ENCODE data around the gene CEBPB.

CEBPB gene

DNA sequence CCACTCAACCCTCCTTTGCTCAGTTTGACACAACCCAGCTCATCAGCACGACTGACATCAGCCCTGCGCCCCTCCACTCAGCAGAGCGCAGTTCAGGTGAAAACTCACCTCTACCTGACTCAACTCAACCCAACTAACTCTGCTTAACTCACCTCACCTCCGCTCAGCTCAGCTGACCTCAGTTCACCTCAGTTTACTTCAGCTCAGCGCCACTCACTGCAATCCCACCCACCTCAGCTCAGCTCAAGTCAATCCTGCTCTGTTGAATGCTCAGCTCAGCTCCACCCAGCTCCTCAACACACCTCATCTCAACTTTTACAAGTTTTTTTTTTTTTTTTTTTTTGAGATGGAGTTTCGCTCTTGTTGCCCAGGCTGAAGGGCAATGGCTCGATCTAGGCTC, 39.6 kb downstream of the CEBPB start:
- DNase-seq (ENCODE audit: low read depth), result no peak

GRCh38 chr20:50230871-50231560, 40.4 kb downstream of the CEBPB start:
- DNase-seq (ENCODE audit: low read depth), result no peak

- DNase-seq (ENCODE audit: low read depth), result no peak
These were observed 41.2 kb downstream of the CEBPB start for GRCh38 chr20:50231854-50232253.

- no peak for DNase-seq (ENCODE audit: low read depth)
These were observed 42.2 kb downstream of the CEBPB start for GRCh38 chr20:50232651-50233324.

DNA sequence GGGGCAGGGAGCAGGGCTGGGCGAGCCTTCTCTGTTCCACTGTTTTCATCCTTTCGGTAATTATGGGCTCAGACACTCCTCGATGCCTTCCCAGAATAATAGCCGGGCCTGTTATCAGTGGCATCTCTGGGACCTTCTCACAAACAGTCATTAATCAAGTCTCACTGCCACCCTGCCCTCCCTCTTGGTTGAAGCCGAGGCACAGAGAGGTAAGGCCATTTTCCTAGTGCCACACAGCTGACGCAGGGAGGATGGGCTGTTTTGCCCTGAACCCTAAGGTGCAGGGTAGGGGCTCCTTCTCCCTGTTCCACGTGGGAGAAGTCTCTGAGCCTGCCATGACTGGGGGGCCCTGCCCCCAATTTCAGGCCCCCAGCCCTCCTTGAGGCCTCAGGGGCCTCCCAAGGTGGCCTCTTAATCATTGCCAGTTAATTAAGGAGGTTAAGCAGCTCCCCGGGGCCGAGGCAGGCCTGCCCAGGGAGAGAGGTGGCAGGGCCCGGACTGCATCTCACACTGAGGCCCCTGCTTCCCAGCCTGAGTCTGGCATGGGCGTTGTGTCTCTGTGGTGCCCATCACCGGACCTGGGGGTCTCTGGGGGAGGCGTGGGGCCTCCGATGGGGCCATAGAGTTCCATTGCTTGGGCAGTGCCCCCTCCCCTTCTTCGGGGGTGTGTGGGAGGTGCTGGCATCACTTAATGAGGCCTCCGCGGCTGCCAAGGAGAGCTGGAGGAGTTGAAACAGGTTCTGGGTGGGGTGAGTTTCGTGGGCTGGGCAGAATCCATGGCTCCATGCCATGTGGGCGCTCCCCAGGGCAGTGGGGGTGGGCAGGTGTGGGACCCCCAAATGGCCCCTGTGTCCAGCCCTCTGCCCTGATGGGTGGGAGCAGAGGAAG, 42.9 kb downstream of the CEBPB start:
- no peak for DNase-seq (ENCODE audit: low read depth)

GRCh38 chr20:50234288-50234687, 43.7 kb downstream of the CEBPB start:
- DNase-seq (ENCODE audit: low read depth), result no peak

DNA sequence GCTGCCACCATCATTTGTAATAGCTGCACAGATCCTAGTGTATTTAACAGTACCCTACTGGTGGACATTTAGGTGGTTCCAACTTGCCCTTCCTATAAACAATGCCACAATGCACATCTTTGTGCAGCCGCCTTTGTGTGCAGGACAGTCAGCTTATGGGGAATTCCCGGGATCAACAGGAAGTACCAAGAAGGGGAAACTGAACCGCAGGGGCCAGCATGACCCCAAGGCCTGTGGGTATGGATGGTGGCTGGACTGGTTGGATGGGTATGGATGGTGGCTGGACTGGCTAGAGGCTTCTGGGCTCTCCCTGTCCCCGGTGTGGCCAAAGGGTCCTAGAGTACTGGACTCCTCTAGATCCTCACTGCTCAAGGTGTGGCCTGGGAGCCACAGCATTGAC, 46.7 kb downstream of the CEBPB start:
- no peak for DNase-seq (ENCODE audit: low read depth)

DNA sequence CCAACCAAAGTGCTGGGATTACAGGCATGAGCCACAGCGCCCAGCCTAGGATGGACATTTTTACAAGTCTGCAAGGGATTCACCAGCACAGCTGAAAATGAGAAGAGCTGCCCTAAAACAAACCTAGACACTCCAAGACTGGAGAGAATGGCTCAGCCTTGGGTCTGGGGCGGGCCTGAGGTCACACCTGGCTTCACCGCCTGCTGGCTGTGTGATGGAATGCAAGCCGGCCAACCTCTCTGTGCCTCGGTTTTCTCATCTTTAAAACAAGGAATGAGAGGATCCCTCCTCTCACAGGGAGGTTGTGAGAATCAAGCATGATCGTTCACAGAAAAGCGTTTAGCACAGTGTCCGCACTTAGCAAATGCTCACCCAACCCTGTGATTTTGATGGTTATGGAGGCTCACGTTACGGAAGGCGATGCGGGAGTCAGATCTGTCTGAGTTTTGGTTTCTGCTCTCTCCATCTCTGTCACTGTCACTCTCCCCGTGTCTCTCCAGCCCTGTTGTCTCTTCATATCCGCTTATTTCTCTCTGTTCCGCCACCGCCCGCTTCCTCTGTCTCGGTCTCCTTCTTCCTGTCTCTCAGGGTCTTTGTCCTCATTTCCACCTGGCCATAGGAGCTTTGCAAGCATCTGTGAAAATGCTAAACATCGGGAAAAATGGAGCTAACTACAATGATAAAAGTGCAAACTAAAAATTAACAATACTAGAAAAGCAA, 47.6 kb downstream of the CEBPB start:
- DNase-seq (ENCODE audit: low read depth), result no peak

DNA sequence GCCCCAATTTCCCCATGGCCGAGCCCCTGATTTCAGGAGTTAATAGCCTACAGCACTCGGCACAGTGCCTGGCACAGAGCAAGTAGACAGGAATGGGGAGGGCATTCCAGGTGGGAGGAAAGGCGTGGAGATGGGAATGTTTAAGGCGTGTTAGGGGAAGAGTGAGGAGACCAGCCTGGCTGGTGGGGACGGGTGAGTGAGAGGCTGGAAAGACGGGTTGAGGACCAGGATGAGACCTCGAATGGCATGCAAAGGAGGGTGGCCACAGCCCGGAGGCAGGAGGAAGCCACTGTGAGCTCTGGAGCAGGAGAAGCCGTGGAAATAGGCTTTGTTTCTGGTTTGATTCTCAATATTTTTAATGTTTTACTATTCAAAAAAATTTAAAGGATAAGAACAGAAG, 49.5 kb downstream of the CEBPB start:
- no peak for DNase-seq (ENCODE audit: low read depth)

DNA sequence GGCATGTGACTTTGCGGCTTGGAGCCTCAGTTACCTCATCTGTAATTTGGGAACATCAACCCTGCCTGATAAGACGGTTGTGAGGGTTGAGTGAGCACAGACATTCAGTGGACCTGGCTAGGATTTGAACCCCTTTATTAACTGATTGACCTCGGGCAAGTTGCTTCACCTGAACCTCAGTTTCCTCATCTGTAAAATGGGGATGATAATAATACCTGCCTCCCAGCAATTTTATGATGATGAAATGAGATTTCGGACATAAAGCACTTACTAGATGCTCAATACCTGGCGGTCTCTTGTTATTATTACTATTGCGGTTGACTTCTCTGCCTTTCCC, 51.5 kb downstream of the CEBPB start:
- no peak for DNase-seq (ENCODE audit: low read depth)

Data from HS-5 (cell line).